ENCODE data around the gene SLC5A12. TPM values are rescaled to one million over a fixed set of nuclear protein-coding genes. Genes with fewer than 3 reads are reported as not detected.

Gene SLC5A12, protein sequence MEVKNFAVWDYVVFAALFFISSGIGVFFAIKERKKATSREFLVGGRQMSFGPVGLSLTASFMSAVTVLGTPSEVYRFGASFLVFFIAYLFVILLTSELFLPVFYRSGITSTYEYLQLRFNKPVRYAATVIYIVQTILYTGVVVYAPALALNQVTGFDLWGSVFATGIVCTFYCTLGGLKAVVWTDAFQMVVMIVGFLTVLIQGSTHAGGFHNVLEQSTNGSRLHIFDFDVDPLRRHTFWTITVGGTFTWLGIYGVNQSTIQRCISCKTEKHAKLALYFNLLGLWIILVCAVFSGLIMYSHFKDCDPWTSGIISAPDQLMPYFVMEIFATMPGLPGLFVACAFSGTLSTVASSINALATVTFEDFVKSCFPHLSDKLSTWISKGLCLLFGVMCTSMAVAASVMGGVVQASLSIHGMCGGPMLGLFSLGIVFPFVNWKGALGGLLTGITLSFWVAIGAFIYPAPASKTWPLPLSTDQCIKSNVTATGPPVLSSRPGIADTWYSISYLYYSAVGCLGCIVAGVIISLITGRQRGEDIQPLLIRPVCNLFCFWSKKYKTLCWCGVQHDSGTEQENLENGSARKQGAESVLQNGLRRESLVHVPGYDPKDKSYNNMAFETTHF
- not detected for total RNA-seq
- long read RNA-seq: 0 reads

DNA sequence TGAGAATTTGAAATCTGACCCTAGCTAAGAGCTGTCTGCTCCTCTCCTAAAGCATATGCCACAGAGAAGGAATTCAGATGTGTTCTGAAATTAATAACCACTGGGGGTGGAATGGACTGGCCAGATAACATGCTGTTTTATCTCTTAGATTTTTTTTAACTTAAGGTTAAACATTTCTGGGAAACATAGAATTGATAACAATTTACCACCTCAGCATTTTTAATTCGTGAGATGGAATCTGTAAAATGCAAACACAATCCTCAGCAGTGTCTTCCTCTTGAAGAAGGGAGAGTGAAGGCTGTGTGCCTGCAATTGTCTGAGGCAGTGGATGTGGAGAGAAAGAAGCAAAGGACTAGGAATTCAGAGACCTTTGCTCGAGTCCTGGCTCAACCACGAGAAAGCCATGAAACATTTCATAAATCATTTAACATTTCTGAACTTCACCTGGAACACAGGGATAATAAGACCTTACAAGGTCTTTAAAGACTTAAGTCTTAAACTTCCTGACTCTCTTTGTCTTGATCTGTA lies at the start of gene SLC5A12:
SLC5A12 (minus strand) TSS at position 113 of the 528 bp plus-strand sequence. CDS start 346 bp downstream, outside the sequence.
- DNase-seq (ENCODE audit: low spot score): no peak

DNA sequence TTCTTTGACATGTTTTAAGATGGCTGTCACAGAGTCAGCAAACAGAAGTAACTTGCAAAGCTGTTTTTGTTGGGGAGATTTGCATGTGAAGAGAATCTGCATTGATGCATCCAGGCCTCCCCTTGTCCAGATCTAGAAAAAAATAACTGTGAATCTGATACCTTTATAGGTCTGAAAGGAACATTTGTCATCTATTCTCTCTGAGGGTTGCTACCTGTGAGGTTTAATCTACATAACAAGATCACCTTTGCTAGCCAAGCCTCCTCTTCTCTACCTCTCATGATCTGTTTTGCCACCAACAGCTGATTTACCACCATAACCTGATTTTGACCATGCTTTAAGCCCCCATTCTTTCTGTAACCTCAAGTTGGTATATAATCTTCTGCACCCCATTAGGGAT lies 47.2 kb upstream of the SLC5A12 start:
- no peak for DNase-seq (ENCODE audit: low spot score)

DNA sequence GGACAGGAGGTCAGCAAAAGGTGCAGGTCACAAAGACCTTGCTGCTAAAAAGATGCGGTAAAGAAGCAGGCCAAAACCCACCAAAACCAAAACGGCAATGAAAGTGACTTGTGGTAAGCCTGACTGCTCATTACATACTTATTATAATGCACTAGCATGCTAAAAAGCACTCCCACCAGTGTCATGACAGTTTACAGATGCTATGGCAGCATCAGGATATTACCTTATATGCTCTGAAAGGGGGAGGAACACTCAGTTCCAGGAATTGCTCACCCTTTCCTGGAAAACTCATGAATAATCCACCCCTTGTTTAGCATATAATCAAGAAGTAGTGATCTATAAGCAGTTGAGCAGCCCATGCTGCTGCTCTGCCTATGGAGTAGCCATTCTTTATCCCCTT lies 45.2 kb upstream of the SLC5A12 start:
- no peak for DNase-seq (ENCODE audit: low spot score)

DNA sequence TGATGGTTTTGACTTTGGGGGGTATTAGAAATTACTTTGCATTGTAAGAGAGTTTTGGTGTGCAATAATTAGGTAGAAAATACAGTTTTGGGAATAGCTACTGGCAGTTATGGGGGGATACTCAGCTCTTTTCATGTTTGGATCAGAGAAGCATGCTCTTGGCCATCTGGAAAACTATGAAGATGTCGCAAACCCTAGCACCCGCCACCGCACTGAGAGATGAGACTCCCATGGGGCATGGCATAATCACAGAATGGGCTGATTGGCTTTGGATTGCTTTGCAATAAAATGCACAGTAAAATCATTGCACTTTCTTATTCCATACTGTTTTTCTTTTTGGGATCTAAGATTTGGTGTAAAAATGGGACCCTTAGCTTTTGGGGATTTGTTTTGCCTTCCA lies 43.5 kb upstream of the SLC5A12 start:
- DNase-seq (ENCODE audit: low spot score): no peak

DNA sequence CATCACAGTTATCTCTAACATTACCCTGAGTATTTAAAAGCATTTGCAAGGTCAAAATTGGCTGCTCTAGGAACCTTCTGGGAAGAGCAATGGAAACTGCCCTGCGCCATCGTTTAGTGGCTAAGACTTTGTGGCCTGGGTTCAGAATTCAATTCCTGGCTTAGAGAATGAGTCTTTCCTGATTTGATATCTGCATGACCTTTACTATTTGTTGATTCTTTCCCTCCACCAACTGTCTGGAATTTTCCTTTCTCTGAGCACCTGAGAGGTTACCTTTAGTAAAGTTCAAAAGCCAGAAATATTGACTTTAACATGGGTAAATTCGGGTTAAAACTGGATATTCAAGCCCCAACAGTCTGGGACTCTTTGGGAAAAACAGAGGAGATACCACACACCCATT lies 43.0 kb upstream of the SLC5A12 start:
- no peak for DNase-seq (ENCODE audit: low spot score)

DNA sequence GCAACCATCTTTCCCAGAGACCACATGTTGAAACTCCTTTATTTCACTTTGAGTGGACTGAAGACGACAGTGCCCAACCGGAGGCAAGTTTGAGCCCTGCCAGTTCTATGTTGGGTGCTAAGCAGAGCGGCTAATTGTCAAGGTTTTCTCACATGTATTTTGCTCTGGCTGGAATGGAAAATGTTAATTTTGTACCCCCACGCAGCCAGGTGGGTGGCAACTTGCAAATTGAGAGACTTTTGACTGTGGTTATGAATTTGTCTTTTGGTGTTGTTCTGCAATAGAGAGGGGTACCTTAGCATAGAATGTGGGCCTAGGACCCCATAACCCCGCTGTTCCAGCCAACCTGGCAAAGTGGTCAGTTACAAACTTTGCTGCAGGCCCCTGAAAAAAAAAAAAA lies 42.5 kb upstream of the SLC5A12 start:
- DNase-seq (ENCODE audit: low spot score): no peak

DNA sequence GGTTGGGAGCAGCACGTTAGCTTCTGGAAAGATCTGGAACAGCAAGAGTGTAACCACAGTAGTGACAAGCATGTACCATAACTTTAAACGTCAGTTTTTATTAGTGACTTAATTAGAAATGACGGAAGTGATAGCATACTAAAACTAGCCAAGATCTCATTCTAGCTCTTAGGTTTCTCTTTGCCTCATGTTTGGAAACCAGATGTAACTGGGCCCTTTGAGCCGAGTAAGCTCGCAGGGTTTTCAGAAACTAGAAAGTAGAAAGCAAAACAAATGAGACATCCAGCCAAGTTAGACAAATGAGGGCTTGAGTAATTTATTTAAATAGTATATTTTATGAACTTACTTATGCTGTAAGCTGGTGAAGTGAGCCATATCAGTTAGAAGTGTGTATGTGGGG lies 40.2 kb upstream of the SLC5A12 start:
- no peak for DNase-seq (ENCODE audit: low spot score)

DNA sequence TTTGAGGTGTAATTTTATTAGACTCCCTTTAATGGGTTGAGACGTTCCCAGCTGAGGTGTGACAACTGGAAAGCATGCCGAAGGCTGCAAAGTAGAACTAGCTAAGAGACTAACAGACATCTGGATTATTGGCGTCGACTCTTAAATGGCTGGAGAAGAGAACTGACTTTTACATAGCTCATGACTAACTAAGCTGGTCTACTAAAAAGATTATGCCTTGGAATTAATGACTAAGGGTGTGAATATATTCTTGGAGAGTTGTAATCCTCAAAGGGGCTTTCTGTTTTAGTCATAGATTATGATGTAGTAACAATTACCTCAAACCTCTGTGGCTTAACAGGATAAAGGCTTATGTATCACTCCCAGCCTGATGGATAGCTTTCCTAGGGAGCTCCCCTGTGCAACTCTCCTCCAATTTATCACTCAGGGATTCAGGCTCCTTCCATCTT lies 39.5 kb upstream of the SLC5A12 start:
- no peak for DNase-seq (ENCODE audit: low spot score)

DNA sequence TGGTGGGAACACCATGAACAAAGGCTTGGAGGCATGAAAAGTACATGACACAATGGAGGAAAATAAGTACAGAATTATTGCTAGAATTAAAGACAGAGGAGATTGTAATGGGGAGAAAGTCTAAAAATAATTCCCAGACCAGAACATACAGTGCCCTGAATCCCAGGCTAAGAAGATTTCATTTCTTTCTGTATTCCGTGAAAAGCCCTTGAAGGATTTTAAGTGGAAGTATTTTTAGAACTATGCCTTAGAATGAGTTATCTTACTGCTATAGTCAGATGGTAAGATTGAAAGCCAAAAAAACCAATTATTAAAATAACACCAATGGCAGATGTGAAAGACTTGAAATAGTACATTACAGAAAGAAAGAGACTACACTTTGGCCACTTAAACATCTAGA lies 36.1 kb upstream of the SLC5A12 start:
- no peak for DNase-seq (ENCODE audit: low spot score)

DNA sequence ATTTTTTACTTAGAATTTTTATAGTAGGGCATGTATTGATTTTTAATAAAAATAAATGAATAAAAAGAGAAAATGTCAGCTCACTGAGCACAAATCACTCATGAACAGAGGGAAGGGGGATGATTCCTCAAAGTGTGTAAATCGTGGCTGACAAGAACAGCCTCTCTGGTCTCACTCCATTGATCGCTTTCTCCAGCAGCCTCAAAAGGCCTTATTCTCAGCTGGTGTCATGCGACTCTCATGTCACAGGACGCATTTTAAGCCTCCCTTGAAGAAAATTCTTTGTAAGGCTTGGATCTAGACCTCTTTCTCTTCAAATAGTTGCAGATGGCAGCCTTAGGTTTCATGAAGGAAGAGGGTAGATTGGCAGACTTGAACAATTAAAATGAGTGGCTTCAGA lies 33.9 kb upstream of the SLC5A12 start:
- DNase-seq (ENCODE audit: low spot score): no peak

DNA sequence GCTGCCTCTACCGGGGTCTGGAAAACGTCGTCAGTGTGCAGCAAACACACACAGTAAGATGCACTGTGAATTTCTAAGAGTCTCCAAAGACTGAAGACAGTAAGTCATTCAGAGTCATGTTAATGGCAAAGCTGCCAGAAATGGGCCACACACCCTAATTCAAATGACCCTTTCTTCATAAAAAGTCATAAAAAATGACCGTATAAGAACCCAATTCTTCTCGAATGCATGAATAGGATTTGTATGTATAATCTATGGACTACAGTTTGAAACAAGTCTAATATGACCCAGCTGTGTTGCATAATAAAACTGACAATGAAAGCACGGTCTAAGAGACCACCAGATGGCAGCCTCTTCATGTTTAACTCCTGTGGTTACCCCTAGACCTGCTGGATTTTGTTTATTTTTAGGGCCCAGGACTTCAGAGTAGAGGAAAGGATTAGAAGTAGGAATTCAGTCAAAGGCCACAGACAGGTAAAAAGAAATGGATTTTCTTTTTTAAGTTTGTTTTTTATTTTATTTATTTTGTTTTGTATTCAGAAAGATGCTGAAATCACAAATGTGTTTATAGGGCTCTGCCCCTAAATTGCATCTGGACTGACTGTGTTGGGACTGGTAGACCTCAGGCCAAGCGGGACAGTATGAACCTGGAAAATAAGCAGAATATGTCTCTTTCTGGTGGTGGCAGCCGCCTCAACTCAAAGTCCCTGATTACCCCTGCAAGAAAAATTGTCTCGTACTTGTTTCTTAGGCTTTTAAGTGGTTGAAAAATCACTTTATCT lies 32.1 kb upstream of the SLC5A12 start:
- no peak for DNase-seq (ENCODE audit: low spot score)

DNA sequence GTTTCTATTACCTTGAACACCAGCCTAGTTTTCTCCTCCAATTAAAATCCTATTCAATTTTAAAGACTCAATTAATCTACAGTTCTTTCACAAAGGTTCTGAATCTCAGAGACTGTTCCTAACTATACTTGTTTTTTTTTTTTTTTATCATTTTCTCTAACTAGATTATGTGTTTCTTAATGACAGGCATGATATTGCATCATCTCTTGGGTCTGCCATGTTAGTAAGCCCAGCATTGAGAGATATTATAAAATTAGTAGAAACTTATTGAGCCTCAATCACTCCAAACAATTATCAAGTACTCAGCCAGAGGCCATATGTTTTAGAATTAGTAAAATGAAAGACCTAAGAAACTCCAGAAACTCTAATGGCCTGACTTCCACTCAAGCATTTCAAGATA lies 28.1 kb upstream of the SLC5A12 start:
- DNase-seq (ENCODE audit: low spot score): no peak

DNA sequence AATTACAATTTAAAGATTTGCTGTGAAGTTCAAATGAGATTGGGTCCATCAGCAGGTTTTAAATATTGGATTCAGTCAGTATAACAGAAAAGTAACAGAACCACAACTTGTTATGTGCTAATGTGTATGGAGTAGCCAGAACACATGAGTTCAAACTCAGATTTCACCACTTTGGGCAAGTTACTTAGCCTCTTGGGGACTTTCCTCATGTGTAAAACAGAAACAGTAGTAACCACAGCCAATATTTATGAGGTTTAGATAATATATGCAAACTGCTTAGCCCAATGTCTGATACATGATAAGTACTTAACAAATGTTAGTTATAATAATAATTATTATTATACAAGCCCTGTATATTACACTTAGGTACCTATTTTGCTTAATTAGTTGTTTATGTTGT lies 21.8 kb upstream of the SLC5A12 start:
- no peak for DNase-seq (ENCODE audit: low spot score)

DNA sequence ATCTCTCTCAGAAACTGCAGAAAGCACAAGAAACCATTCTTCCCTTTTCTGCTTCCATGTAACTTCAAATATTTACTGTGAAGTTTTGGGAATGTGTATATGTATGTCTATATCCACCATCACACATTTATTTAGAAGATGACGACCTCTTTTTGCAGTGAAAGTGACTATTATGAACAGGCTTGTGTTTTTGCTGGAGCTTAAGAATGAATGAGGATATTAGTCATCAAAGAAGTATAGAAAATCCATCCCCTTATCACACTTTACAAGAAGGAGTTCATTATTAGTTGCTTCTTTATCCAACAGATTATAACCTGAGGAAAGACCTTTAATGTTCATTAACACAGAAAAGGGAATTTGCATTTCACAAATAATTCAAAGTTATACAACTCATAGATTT lies 21.1 kb upstream of the SLC5A12 start:
- DNase-seq (ENCODE audit: low spot score): no peak

DNA sequence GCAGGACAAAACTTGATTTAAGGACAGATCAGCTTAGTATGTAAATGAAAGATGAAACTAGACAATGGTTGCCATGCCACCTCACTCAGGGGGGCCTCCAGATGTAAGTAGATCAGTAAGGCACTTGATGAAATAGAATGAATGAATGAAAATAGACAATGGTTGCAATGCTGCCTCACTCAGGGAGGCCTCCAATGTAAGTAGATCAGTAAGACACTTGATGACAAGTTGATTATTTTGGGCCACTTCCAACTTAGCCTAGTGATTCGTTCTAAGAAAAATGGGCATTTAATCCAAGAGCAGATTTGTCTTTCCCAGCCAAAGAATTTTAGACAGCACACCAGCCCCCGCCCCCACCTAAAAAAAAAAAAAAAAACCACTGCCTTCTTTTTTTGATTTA lies 19.2 kb upstream of the SLC5A12 start:
- DNase-seq (ENCODE audit: low spot score): no peak

DNA sequence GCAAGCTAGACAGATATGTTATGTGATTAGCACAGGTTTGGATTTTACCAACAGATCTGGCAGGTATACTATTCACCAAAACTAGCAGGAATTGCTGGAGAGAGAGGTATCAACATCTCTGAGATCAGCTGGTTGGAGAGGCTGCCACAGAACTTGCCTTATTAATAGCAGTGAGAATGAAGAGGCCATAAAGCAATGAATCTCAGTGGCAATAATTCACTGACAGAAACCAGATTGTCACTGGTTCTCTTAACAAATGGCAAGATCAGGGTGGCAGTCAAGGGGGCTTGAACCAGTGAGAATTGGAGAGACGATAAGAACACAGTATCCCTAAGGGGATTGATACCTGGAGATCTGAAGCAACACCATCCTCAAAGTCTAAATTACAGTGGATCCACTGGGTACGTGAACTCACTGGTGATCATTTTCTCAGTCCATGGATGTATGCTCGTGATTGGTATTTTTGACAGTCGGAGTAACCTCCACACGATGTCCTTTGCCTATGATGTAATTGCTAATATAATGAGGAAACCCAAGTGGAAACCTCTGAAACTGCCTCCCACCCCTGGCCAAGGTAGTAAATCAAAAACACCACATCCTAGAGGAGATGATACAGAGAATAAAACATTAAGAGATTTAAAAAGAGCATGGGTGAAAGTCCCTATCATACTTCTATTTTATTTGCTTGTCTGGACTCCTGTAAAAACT lies 17.7 kb upstream of the SLC5A12 start:
- no peak for DNase-seq (ENCODE audit: low spot score)

DNA sequence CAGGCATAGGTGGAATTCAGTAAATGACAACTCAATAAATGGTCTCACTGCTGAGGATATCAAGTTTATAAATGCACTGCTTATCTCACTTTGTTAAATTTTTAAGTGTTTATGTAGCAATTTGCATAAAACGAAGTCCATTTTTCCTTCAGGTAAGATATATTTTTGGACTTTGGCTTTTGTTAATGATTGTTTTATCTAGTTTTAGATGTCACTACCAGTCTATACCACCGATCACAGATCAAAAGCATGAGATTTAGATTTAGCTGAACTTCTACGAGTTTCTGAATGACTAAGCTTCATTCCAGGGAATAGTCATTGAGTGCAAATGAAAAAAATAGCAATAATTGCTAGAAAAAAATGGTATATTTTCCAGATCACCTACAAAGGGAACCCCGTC lies 12.8 kb upstream of the SLC5A12 start:
- DNase-seq (ENCODE audit: low spot score): no peak

DNA sequence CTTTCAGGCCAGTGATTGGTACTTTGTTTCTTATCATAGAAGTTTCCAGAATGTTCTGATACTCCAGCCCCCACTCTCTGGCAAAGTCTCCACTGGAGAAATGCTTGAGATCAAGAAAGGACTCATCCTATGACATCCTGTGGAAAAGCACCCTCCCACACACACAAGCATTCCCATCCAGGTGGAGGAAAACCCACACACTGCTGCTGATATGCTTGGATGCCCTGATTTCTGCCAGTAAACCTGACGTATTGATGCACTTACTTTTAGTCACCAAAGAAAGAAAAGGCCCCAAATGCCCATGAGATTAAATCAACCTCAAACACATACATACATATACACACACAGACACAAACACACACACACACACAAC lies 9.2 kb upstream of the SLC5A12 start:
- no peak for DNase-seq (ENCODE audit: low spot score)

DNA sequence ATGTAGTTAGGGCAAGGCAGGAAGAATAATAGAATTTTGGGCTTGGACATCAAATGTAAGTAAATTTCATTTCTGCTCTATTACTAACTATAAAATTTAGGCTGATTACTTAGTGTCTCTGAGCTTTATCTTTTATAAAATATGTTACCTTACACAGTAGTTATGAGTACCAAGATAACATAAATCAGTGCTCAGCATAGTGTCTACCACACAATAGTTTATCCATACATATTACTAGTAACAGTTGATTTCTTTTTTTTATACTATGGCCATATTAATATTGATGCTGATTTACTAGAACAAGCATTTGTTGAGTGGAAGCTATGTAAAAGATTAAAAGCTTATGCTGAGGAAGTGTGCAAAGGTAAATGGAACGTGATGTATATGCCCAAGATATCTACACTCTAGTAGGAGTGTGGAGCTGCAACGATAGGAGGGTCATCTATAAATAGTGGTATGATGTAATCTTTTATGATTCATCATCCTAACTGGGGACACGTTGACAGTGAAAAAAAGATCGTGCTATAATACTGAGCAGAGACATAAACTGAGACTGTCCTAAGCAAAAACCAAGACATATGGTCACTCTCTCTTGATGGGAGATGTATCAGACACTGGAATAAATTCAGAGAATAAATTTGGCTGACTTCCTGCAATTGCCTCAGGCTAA lies 8.7 kb upstream of the SLC5A12 start:
- DNase-seq (ENCODE audit: low spot score): no peak

DNA sequence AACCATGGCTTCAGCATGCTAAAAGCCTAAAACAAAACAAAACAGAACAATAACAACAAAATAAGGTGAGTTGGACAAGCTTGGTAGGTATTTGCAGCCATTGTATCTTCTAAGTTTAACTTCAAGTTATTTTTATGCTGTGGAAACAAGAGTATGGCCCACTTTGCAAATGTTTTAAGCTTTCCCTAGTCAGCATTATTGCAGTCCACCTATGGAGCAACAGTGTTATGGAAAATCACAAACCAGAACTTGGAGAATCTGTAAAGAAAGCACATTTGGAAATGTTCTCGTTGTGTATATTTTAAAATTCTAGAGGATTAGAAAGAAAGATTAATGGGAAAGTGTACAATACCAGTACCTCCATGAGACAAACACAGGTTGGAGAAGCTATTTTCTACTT lies 7.4 kb upstream of the SLC5A12 start:
- no peak for DNase-seq (ENCODE audit: low spot score)

DNA sequence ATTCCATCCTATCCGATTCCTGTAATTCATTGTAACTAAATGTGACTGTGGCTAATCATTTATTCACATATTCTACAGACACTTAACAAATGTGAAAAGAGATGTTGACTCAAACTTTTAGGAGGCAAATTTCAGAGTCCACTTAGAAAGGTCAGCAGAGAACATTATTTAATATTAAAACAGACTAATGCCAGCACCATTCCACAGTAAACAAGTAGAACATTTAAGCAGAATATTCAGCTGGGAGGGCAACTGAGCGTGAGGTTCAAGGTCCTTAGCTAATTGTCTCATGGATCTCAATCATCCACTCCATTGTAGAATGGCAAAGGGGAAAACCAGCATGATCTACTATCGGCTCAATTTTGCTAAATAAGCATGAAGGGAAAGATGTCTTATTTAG lies 5.1 kb upstream of the SLC5A12 start:
- DNase-seq (ENCODE audit: low spot score): no peak

All from mesenteric fat pad (tissue), 1 donor.